NT2/D1 (cell line): ENCODE results near the gene MRTFB.

Source experiments
- SUZ12 ChIP-seq: IDR thresholded peaks from 2 replicates; pipeline ENCODE4 v1.6.1; 2011; ENCODE audit not compliant: insufficient read length, insufficient read depth; ENCODE audit errors: extremely low read depth
- YY1 ChIP-seq: IDR thresholded peaks from 2 replicates; pipeline ENCODE4 v1.6.1; 2011; ENCODE audit not compliant: insufficient read length, insufficient read depth

- TF ChIP-seq YY1 (no peak), SUZ12 (no peak)
Observed at GRCh38 chr16:14304891-14305460, 233.9 kb downstream of the MRTFB start.
